ENCODE data around the gene SNX9. TPM values are rescaled to one million over a fixed set of nuclear protein-coding genes. Genes with fewer than 3 reads are reported as not detected.

Gene SNX9
- total and polyA plus RNA-seq, 2 of the 4 experiments (the other 2 are of a cell fraction), result 35.3 to 41.2 TPM

DNA sequence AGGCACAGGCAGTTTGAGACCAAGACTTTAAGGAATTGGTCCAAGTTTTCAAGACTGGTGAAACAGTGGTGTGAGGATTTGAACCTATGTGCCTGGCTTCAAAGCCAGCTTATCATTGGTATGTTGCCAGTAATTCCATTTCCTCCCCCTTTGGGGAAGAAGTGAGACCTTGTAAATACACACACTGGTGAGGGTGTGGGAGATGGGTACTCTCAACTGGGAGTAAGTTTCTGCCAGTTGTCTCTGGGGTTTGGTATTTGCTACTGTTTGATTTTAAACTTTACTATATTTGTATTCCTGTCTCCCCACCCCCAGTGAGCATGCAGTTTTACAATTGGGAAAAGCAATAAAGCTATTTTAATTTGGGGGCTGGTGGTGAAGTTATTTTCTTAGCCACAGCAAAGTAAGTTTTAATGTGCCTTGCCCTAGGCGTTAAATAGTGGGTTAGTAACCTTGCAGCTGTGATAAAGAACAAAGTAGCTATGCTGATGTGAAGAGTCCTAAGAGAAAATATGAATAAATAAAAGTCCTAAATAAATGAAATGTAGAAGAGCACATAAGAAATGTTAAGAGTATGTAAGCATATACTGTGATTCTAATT is 31.0 kb downstream of the SNX9 start:
- WGBS, 2 experiments (ENCODE audit: extremely low coverage in 2 of 2, insufficient read length in 1 of 2), result no CpG with 5 or more reads among the region's 1 CpG
- no peak overlapping the region for H2AK5ac ChIP-seq (ENCODE audit: low read depth, low read length)

More for the DNA sequence above, 31.0 kb downstream of the SNX9 start:
- Histone ChIP-seq H2AFZ (replicated peaks; ENCODE audit: low read length, poor library complexity) (no peak overlapping the region), H3K9ac (ENCODE audit: low read depth, low read length) (no peak overlapping the region), H2BK120ac (ENCODE audit: low read depth, low read length) (no peak overlapping the region), H4K20me1 (ENCODE audit: insufficient read depth, low read length) (peaks cover 79% of the 10 kb centered on the region), H3K18ac (ENCODE audit: low read depth, low read length) (no peak overlapping the region), H2BK20ac (ENCODE audit: low read depth, low read length) (no peak overlapping the region), H2BK15ac (ENCODE audit: low read depth, low read length) (no peak overlapping the region), H3K4me2 (ENCODE audit: low read depth, low read length) (no peak overlapping the region), H2AK9ac (replicated peaks; ENCODE audit: low read depth, low read length, poor library complexity) (no peak overlapping the region), H2BK5ac (ENCODE audit: low read depth, low read length, poor library complexity, severe bottlenecking) (no peak overlapping the region), H3K23ac (ENCODE audit: low read depth, low read length) (no peak overlapping the region), H3K14ac (replicated peaks; ENCODE audit: low read depth, low read length) (no peak overlapping the region), H3K27ac (ENCODE audit: insufficient read depth, low read length) (no peak overlapping the region), H3K56ac (ENCODE audit: extremely low read depth, insufficient read depth, low read length) (no peak overlapping the region), H3K4ac (ENCODE audit: low read depth, low read length) (no peak overlapping the region), H3K79me1 (ENCODE audit: low read depth in 1 of 2, low read length in 2 of 2) (peaks cover 25 to 65% of the 10 kb centered on the region in 2 experiments), H3K9me3 (ENCODE audit: control insufficient read depth, insufficient read depth, low read length) (peaks cover 11% of the 10 kb centered on the region), H3K4me1 (ENCODE audit: control insufficient read depth, insufficient read depth, low read length) (peaks cover 4% of the 10 kb centered on the region; the same call in 1 of the 2 replicates), H3K27me3 (ENCODE audit: control insufficient read depth, insufficient read depth, low read length) (no peaks in the 10 kb centered on the region), H4K91ac (ENCODE audit: insufficient read depth, low read depth, low read length) (no peak overlapping the region), H3K4me3 (ENCODE audit: insufficient read depth, low read depth, low read length) (no peak overlapping the region), H3K9me1 (ENCODE audit: insufficient read depth, low read length) (peaks cover 4% of the 10 kb centered on the region), H4K5ac (ENCODE audit: low read depth, low read length) (no peak overlapping the region), H3K36me3 (ENCODE audit: control insufficient read depth, insufficient read depth, low read length) (no peaks in the 10 kb centered on the region), H4K8ac (ENCODE audit: low read depth in 2 of 2, low read length in 2 of 2) (no peak overlapping the region)
- ChIA-PET CTCF (interaction anchor here (0.7 kb wide), 1 partner anchor 13 kb away, joined by 3 read pairs; no protein-coding TSS in a partner anchor), POLR2A (ENCODE audit: unreplicated experiment) (no interaction called here)
- intact Hi-C loops (cut with micrococcal nuclease), result no loop called here
- TF ChIP-seq POLR2A (IDR thresholded peaks at IDR 0.05; ENCODE audit: low read depth, low read length) (no peak), MAFK (IDR thresholded peaks at IDR 0.05; ENCODE audit: low read depth, low read length) (no peak), CHD1 (IDR thresholded peaks at IDR 0.05; ENCODE audit: low read depth, low read length) (no peak), SMC3 (IDR thresholded peaks at IDR 0.05; ENCODE audit: low read depth, low read length) (no peak), RCOR1 (IDR thresholded peaks at IDR 0.05; ENCODE audit: insufficient replicate concordance, low read length) (no peak), MAZ (IDR thresholded peaks at IDR 0.05; ENCODE audit: borderline replicate concordance, low read depth, low read length) (no peak), CTCF (conservative IDR thresholded peaks at IDR 0.05; ENCODE audit: low read depth, low read length) (no peak)
- no peak for DNase-seq
- dilution Hi-C loops (cut with HindIII; ENCODE audit: low sequenced_read_pairs, unreplicated experiment), result no loop called here
- no TSS peak for BruUV-seq (replicated peaks)
- ATAC-seq (ENCODE audit: low read depth), result no peak
- in situ Hi-C loops (cut with MboI; ENCODE audit: low sequenced_read_pairs), result no loop called here

Measured in IMR-90 (cell line).